ENCODE measurements around the gene CELF2. TPM values are rescaled to one million over a fixed set of nuclear protein-coding genes. Genes with fewer than 3 reads are reported as not detected.

Gene CELF2
- total RNA-seq, 2 donors from 2014 or later = 139 to 146 TPM

- H3K4me3 Mint-ChIP-seq = peak overlapping the region; percentile 36
- H3K9me3 Mint-ChIP-seq = no peaks in the 10 kb centered on the region
- peaks cover 13% of the 10 kb centered on the region for H3K36me3 Mint-ChIP-seq (ENCODE audit: low read depth)
- H3K27ac Mint-ChIP-seq = peak overlapping the region; percentile 18
- H3K27me3 Mint-ChIP-seq = peaks cover 43% of the 10 kb centered on the region
- peaks cover 4% of the 10 kb centered on the region for H3K4me1 Mint-ChIP-seq
- peak; percentile 56 for ATAC-seq (replicated peaks)
Observed at GRCh38 chr10:11023009-11023953, 5.6 kb downstream of the CELF2 start.

GRCh38 chr10:11024596-11024995 is 6.9 kb downstream of the CELF2 start:
- peaks cover 32% of the 10 kb centered on the region for H3K27me3 Mint-ChIP-seq
- no peak overlapping the region for H3K4me3 Mint-ChIP-seq
- H3K36me3 Mint-ChIP-seq (ENCODE audit: low read depth) = peaks cover 3% of the 10 kb centered on the region
- no peak for ATAC-seq (replicated peaks)
- no peaks in the 10 kb centered on the region for H3K9me3 Mint-ChIP-seq
- no peak overlapping the region for H3K27ac Mint-ChIP-seq
- H3K4me1 Mint-ChIP-seq = no peaks in the 10 kb centered on the region

- H3K27ac Mint-ChIP-seq = no peak overlapping the region
- no peaks in the 10 kb centered on the region for H3K4me1 Mint-ChIP-seq
- H3K9me3 Mint-ChIP-seq = no peaks in the 10 kb centered on the region
- no peaks in the 10 kb centered on the region for H3K36me3 Mint-ChIP-seq (ENCODE audit: low read depth)
- peaks cover 23% of the 10 kb centered on the region for H3K27me3 Mint-ChIP-seq
- no peak overlapping the region for H3K4me3 Mint-ChIP-seq
- no peak for ATAC-seq (replicated peaks)
Observed at GRCh38 chr10:11025978-11026377, 8.3 kb downstream of the CELF2 start.

- Mint-ChIP-seq H3K9me3 (no peaks in the 10 kb centered on the region), H3K36me3 (ENCODE audit: low read depth) (no peaks in the 10 kb centered on the region), H3K27me3 (peaks cover 21% of the 10 kb centered on the region), H3K4me1 (no peaks in the 10 kb centered on the region), H3K27ac (no peak overlapping the region), H3K4me3 (no peak overlapping the region)
- ATAC-seq (replicated peaks) = no peak
Observed at GRCh38 chr10:11026773-11027172, 9.1 kb downstream of the CELF2 start.

- ATAC-seq (replicated peaks) = no peak
- Mint-ChIP-seq H3K27me3 (peaks cover 10% of the 10 kb centered on the region), H3K27ac (no peak overlapping the region), H3K4me3 (no peak overlapping the region), H3K9me3 (no peaks in the 10 kb centered on the region), H3K36me3 (ENCODE audit: low read depth) (no peaks in the 10 kb centered on the region), H3K4me1 (peaks cover 5% of the 10 kb centered on the region)
Observed at GRCh38 chr10:11034762-11035161, 17.1 kb downstream of the CELF2 start.

GRCh38 chr10:11035301-11035991 is 17.8 kb downstream of the CELF2 start:
- Mint-ChIP-seq H3K36me3 (ENCODE audit: low read depth) (no peaks in the 10 kb centered on the region), H3K4me1 (peaks cover 5% of the 10 kb centered on the region), H3K27me3 (peaks cover 10% of the 10 kb centered on the region), H3K4me3 (no peak overlapping the region), H3K27ac (no peak overlapping the region), H3K9me3 (no peaks in the 10 kb centered on the region)
- ATAC-seq (replicated peaks) = no peak

- H3K9me3 Mint-ChIP-seq = no peaks in the 10 kb centered on the region
- H3K27me3 Mint-ChIP-seq = peaks cover 10% of the 10 kb centered on the region
- H3K4me3 Mint-ChIP-seq = no peak overlapping the region
- no peak for ATAC-seq (replicated peaks)
- H3K27ac Mint-ChIP-seq = no peak overlapping the region
- peaks cover 5% of the 10 kb centered on the region for H3K4me1 Mint-ChIP-seq
- no peaks in the 10 kb centered on the region for H3K36me3 Mint-ChIP-seq (ENCODE audit: low read depth)
Observed at GRCh38 chr10:11036424-11037011, 18.8 kb downstream of the CELF2 start.

- peaks cover 11% of the 10 kb centered on the region for H3K27me3 Mint-ChIP-seq
- no peaks in the 10 kb centered on the region for H3K36me3 Mint-ChIP-seq (ENCODE audit: low read depth)
- H3K4me1 Mint-ChIP-seq = peaks cover 5% of the 10 kb centered on the region
- no peaks in the 10 kb centered on the region for H3K9me3 Mint-ChIP-seq
- no peak overlapping the region for H3K4me3 Mint-ChIP-seq
- ATAC-seq (replicated peaks) = no peak
- no peak overlapping the region for H3K27ac Mint-ChIP-seq
Observed at GRCh38 chr10:11037991-11038390, 20.3 kb downstream of the CELF2 start.

GRCh38 chr10:11042357-11042756 is 24.7 kb downstream of the CELF2 start:
- Mint-ChIP-seq H3K4me1 (no peaks in the 10 kb centered on the region), H3K36me3 (ENCODE audit: low read depth) (no peaks in the 10 kb centered on the region), H3K4me3 (no peak overlapping the region), H3K27ac (no peak overlapping the region), H3K27me3 (peaks cover 15% of the 10 kb centered on the region), H3K9me3 (no peaks in the 10 kb centered on the region)
- ATAC-seq (replicated peaks) = no peak

- Mint-ChIP-seq H3K27me3 (peaks cover 14% of the 10 kb centered on the region), H3K4me1 (no peaks in the 10 kb centered on the region), H3K4me3 (no peak overlapping the region), H3K27ac (no peak overlapping the region), H3K9me3 (no peaks in the 10 kb centered on the region), H3K36me3 (ENCODE audit: low read depth) (no peaks in the 10 kb centered on the region)
- ATAC-seq (replicated peaks) = no peak
Observed at GRCh38 chr10:11043039-11043438, 25.4 kb downstream of the CELF2 start.

GRCh38 chr10:11043446-11044127 is 25.9 kb downstream of the CELF2 start:
- no peak overlapping the region for H3K4me3 Mint-ChIP-seq
- H3K27me3 Mint-ChIP-seq = peaks cover 14% of the 10 kb centered on the region
- no peaks in the 10 kb centered on the region for H3K9me3 Mint-ChIP-seq
- ATAC-seq (replicated peaks) = no peak
- no peak overlapping the region for H3K27ac Mint-ChIP-seq
- no peaks in the 10 kb centered on the region for H3K36me3 Mint-ChIP-seq (ENCODE audit: low read depth)
- no peaks in the 10 kb centered on the region for H3K4me1 Mint-ChIP-seq

- H3K4me1 Mint-ChIP-seq = no peaks in the 10 kb centered on the region
- ATAC-seq (replicated peaks) = no peak
- H3K9me3 Mint-ChIP-seq = no peaks in the 10 kb centered on the region
- no peak overlapping the region for H3K27ac Mint-ChIP-seq
- no peaks in the 10 kb centered on the region for H3K36me3 Mint-ChIP-seq (ENCODE audit: low read depth)
- H3K4me3 Mint-ChIP-seq = no peak overlapping the region
- peaks cover 17% of the 10 kb centered on the region for H3K27me3 Mint-ChIP-seq
Observed at GRCh38 chr10:11045487-11045886, 27.8 kb downstream of the CELF2 start.

GRCh38 chr10:11045995-11046775 is 28.5 kb downstream of the CELF2 start:
- Mint-ChIP-seq H3K27me3 (peaks cover 17% of the 10 kb centered on the region), H3K36me3 (ENCODE audit: low read depth) (no peaks in the 10 kb centered on the region), H3K4me3 (no peak overlapping the region), H3K27ac (no peak overlapping the region), H3K4me1 (no peaks in the 10 kb centered on the region), H3K9me3 (no peaks in the 10 kb centered on the region)
- ATAC-seq (replicated peaks) = no peak

GRCh38 chr10:11046776-11047160 is 29.1 kb downstream of the CELF2 start:
- H3K9me3 Mint-ChIP-seq = no peaks in the 10 kb centered on the region
- no peaks in the 10 kb centered on the region for H3K36me3 Mint-ChIP-seq (ENCODE audit: low read depth)
- peaks cover 17% of the 10 kb centered on the region for H3K27me3 Mint-ChIP-seq
- no peak overlapping the region for H3K27ac Mint-ChIP-seq
- no peaks in the 10 kb centered on the region for H3K4me1 Mint-ChIP-seq
- H3K4me3 Mint-ChIP-seq = no peak overlapping the region
- no peak for ATAC-seq (replicated peaks)

Measured in activated T-helper 17 cell treated with anti-CD3 and anti-CD28 coated beads, Interleukin-2, amount 50 U/mL, for 72 hours (primary cell).